ENCODE results near the gene ADISSP. TPM values are rescaled to one million over a fixed set of nuclear protein-coding genes. Genes with fewer than 3 reads are reported as not detected.

Gene ADISSP
- total and polyA plus RNA-seq, 2 of the 13 experiments (the other 11 are each of a cell fraction or from before 2014, with no cell fraction given) = 38.3 to 90.6 TPM

DNA sequence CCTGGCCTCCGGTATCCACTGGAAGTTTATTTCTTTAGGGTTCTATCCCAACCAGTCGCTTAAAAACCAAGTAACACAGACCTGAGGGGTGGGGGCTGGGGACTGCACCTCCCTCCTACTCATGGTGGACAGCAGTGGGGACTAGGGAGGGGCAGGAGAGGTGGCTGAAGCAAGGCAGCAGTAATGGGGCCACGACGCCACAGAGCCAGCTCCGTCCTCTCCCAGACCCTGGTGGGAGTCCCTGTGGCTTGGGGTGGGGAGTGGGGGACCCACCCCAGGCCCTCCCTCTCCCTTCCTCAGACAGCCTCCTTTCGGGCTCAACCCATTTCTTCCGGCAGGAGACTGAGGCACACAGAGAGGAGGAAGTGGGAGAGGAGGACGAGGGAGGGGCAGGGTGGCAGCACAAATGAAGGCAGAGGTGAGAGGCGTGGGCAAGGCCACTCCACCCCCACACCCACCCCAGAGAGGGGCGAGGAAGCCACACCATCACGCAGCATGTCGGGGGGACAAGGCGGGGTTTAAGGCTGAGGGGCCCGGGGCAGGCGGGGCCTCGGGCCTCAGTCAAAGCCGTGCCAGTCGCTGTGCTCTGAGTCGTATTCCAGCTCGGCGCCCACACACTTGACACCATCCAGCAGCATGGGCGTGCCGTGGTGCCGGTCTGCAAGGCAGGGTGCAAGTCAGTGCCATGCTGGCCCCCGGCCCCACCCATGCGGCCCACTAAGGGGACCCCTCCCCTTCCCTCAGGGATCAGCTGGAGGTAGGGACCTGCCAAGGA is 13.9 kb downstream of the ADISSP start (continued):
- TF ChIP-seq, protein P1, sequence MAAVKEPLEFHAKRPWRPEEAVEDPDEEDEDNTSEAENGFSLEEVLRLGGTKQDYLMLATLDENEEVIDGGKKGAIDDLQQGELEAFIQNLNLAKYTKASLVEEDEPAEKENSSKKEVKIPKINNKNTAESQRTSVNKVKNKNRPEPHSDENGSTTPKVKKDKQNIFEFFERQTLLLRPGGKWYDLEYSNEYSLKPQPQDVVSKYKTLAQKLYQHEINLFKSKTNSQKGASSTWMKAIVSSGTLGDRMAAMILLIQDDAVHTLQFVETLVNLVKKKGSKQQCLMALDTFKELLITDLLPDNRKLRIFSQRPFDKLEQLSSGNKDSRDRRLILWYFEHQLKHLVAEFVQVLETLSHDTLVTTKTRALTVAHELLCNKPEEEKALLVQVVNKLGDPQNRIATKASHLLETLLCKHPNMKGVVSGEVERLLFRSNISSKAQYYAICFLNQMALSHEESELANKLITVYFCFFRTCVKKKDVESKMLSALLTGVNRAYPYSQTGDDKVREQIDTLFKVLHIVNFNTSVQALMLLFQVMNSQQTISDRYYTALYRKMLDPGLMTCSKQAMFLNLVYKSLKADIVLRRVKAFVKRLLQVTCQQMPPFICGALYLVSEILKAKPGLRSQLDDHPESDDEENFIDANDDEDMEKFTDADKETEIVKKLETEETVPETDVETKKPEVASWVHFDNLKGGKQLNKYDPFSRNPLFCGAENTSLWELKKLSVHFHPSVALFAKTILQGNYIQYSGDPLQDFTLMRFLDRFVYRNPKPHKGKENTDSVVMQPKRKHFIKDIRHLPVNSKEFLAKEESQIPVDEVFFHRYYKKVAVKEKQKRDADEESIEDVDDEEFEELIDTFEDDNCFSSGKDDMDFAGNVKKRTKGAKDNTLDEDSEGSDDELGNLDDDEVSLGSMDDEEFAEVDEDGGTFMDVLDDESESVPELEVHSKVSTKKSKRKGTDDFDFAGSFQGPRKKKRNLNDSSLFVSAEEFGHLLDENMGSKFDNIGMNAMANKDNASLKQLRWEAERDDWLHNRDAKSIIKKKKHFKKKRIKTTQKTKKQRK (IDR thresholded peaks at IDR 0.05; ENCODE audit: low read length) = no peak
- TF ChIP-seq ZNF7 (CRISPR knock-in tag; IDR thresholded peaks at IDR 0.05) = no peak
- no peak for TF ChIP-seq ZNF883 (CRISPR knock-in tag; IDR thresholded peaks at IDR 0.05; ENCODE audit: not compliant biosample characterization)
- 0 out of 2 replicates have a peak, but pooled peaks have one; percentile 21 for TF ChIP-seq AKAP8 (CRISPR knock-in tag; IDR thresholded peaks at IDR 0.05)
- TF ChIP-seq POLR2AphosphoS5 (IDR thresholded peaks at IDR 0.05; ENCODE audit: low read depth, low read length) = no peak
- no peak for TF ChIP-seq BRCA1 (CRISPR knock-in tag; IDR thresholded peaks at IDR 0.05)
- no peak for TF ChIP-seq ZNF275 (CRISPR knock-in tag; IDR thresholded peaks at IDR 0.05; ENCODE audit: borderline replicate concordance)
- no peak for TF ChIP-seq SAP130 (CRISPR knock-in tag; IDR thresholded peaks at IDR 0.05; ENCODE audit: low read depth)
- peak; percentile 75; the same call in 1 of the 2 replicates for TF ChIP-seq PCBP1 (IDR thresholded peaks at IDR 0.05; ENCODE audit: borderline replicate concordance, low read depth, low read length)
- TF ChIP-seq STAT5B (CRISPR knock-in tag; IDR thresholded peaks at IDR 0.05) = no peak
- TF ChIP-seq ZNF34 (CRISPR knock-in tag; IDR thresholded peaks at IDR 0.05; ENCODE audit: borderline replicate concordance) = no peak
- 0 out of 2 replicates have a peak, but pooled peaks have one; percentile 13 for TF ChIP-seq BRD4 (CRISPR knock-in tag; IDR thresholded peaks at IDR 0.05)
- no peak for TF ChIP-seq MTA3 (CRISPR knock-in tag; IDR thresholded peaks at IDR 0.05)
- no peak for TF ChIP-seq ZNF687 (CRISPR knock-in tag; IDR thresholded peaks at IDR 0.05)
- TF ChIP-seq ZNF558 (CRISPR knock-in tag; IDR thresholded peaks at IDR 0.05; ENCODE audit: borderline replicate concordance) = no peak
- no peak for TF ChIP-seq ASH2L (IDR thresholded peaks at IDR 0.05; ENCODE audit: insufficient read length, low read depth, low read length)
- TF ChIP-seq HNF4A (CRISPR knock-in tag; IDR thresholded peaks at IDR 0.05) = no peak
- TF ChIP-seq ZSCAN25 (CRISPR knock-in tag; IDR thresholded peaks at IDR 0.05) = no peak
- no peak for TF ChIP-seq ZNF605 (CRISPR knock-in tag; IDR thresholded peaks at IDR 0.05)
- TF ChIP-seq SPEN (CRISPR knock-in tag; IDR thresholded peaks at IDR 0.05; ENCODE audit: low read depth) = 0 out of 2 replicates have a peak, but pooled peaks have one; percentile 18
- TF ChIP-seq HNRNPH1 (optimal IDR thresholded peaks at IDR 0.05; ENCODE audit: low read depth, low read length) = no peak

All from HepG2 (cell line).